Lung microvascular endothelial cell (primary cell): ENCODE data around the gene SP140L. TPM values are rescaled to one million over a fixed set of nuclear protein-coding genes. Genes with fewer than 3 reads are reported as not detected.
"Not testable (repeated sequence)": the region's sequence is repeated elsewhere in the genome, so short reads cannot be mapped to it uniquely, and the experiment has no call there.

ENCODE experiments used
- DNase-seq, 2 donors: peaks; one replicate each; pipeline versions ENCODE4 v3.0.0 to v3.0.0-alpha.2; 2010; ENCODE audit warnings: low read depth in 2 of 2
- total RNA-seq: library from RNA; depleted of rRNA; stranded (reverse); fragments of >200 nt; gene quantifications from 2 replicates; pipeline ENCODE4 v1.2.1, GENCODE V29; 2014

SP140L gene
- total RNA-seq = 5.0 and 6.3 TPM in 2 replicates

DNA sequence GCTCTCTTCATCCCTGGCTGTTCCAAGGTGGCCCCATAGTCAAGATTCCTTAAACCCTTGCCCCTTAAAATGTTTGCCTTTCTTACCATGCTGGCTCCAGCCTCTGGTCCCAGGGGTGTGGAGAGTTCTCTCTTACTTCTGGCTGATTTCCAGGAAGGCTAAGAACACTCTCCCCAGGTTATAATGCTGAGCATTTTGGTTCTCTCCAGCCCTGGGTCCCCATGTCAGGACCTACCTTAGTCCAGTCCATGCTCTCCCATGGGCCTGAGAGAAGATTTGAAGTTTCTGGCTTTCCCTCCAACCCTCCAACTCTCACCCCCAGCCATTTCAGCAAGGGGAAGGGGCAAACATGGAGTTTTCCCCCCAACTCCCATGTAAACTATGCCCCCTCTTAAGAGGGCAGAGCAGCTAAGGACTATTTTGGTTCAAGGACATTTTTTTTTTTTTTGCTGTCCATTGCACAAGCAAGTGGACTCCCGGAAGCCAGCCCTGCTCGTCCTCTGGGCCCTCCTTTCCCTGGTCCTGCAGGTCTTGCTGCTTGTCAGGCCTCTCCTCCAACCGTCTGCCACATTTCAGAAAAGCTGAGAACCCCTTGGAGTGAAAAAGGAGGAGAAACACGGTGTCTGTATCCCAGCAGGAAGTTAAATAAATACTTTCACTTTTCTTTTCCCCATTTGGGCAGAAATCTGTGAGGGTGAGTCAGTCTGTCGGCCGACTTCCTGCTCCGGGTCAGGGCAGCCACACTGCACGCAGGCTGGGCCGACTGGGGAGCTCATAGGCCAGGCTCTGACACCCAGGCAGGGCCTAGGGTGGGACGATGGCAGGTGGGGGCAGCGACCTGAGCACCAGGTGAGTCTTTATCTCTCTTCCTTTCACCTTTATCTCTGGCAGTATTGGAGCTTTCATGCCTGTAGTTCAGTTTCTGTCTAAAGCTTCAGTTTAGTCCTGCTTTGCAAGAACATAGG, at the start of gene SP140L:
Gene SP140L, plus strand, starts transcription at position 741 of the 965 bp plus-strand sequence. Its CDS starts 77 bp downstream, at position 818.
- peak; percentile 89 to 90 for DNase-seq

GRCh38 chr2:230282936-230283335, 44.1 kb upstream of the SP140L start:
- no peak for DNase-seq

DNA sequence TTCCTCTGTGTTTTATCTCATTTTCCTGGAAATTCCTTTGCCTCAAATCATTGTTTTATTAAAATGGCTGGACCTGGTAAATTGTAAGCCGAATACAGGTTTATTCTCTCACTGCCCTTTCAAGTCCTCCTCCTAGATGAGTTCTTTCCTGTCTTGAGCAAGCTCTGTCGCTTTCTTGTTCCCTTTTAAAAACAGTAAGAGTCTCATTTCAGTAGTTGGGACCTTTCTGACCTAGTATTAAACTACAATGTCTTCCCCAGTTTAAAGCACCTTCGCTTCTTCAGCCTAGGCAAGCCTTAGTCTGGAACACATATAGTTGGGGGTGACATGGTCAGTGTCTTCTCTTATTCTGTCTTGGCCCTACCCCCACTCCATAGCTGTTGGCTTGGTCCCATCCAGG, 40.9 kb upstream of the SP140L start:
- no peak for DNase-seq

DNA sequence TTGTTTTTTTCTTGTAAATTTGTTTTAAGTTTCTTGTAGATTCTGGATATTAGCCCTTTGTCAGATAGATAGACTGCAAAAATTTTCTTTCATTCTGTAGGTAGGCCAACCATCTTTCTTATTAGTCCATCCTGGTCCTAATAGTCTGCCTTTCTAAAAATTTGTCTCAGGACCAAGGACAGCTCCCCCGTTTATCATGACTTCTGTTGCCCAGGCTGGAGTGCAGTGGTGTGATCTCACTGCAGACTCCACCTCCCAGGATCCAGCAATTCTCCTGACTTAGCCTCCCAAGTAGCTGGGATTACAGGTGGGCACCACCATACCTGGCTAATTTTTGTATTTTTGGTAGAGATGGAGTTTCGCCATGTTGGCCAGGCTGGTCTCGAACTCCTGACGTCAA, 37.7 kb upstream of the SP140L start:
- DNase-seq = peak; percentile 46 to 49

- no peak for DNase-seq
Measured at GRCh38 chr2:230295192-230295591, 31.8 kb upstream of the SP140L start.

DNA sequence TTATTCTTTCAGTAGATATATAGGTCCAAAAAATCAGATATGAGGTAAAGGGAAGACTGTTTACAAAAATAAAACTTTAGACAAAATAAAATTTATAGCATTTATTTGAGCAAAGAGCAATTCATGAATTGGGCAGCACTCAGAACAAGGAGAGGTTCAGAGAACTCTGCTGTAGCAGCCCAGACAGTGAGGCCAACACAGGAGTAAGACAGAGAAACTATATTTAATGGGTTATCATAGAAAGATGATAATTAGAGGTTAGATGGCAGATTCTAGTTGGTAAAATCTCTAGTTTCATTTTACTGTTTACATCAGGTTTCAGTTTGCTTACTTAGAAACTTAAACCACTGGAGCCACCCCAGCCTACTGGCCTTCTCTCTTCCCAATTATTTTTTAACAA, 30.1 kb upstream of the SP140L start:
- no peak for DNase-seq

DNA sequence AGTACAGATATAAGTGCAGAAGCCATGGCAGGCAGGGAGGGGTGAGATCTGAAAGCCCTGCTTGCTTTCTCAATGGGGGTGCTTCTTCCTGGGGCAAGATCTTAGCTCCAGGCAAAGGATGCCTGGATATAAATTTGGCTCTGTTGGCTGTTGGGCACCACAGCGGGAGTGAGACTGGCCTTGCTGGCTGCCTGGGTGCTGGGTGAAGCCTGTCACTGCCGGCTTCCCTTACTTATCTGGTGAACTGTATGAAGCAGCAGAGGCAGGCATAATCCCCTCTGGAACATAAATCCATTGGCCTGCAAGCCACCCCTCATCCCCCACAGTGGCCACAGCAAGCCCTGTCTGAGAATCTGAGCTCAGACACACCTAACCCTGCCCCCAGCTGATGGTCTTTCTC, 27.4 kb upstream of the SP140L start:
- no peak for DNase-seq

DNA sequence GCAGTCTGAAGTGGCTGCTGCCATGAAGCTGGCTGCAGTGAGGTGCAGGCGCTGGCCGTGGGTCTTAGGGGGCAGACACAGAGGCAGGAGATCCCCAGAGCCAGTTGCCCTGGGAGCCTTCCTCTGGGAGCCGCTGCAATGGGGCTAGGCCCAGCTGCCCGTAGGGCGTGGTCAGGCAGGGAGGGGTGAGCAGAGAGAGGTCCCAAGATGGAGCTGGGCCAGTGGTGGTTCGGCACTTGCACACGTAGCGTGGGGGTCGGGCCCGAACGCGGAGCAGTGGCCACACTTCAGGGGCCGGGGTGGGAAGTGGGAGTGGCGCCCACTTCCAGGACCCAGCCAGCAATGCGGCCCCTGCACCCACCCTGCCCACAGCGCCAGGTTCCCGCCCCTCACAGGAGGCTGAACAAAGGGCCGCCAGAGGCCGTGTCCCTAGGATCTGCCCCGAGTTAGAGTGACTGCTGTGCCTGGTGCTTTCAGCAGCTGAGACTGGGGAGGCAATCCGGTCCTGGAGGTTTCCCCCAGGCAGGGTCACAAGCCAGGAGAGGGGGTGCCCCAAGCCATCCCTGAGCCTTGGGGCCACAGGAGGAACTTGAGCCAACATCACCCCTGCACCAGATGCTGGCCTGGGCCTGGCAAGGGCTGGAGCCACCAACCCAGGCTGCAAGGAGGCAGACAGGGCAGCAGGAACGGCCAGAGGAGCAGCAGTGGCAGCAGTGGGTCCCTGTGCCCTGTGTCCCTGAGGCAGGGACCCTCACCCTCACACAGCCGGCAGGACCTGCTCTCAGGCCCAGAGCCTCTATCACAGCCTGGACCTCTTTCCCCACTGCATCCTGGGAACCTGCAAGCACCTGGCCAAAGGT, 21.3 kb upstream of the SP140L start:
- DNase-seq = no peak

- DNase-seq = no peak
Measured at GRCh38 chr2:230306474-230306873, 20.5 kb upstream of the SP140L start.

DNA sequence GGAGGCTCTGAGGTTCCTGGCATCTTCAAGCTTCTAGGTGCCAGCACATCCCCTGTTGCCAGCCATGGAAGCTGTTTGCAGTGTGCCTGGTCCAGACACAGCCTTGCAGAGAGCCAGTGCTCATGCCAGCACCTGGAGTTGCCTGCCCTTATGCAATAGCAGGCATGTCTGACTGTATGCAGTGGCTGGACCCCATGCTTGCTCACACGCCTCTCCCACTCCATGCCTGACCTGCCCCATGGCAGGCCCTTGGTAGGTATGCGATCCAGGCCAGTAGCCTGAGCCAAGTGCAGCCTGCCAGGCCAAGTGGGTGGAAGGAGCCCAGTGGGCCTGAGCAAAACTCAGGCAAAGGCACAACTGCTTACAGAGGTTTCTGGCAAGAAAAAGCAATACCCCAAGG, 19.5 kb upstream of the SP140L start:
- DNase-seq = no peak

- no peak for DNase-seq
Measured at GRCh38 chr2:230308402-230309000, 18.5 kb upstream of the SP140L start.

GRCh38 chr2:230310792-230311191, 16.2 kb upstream of the SP140L start:
- not testable (repeated sequence) for DNase-seq

- not testable (repeated sequence) for DNase-seq
Measured at GRCh38 chr2:230311634-230312033, 15.4 kb upstream of the SP140L start.

DNA sequence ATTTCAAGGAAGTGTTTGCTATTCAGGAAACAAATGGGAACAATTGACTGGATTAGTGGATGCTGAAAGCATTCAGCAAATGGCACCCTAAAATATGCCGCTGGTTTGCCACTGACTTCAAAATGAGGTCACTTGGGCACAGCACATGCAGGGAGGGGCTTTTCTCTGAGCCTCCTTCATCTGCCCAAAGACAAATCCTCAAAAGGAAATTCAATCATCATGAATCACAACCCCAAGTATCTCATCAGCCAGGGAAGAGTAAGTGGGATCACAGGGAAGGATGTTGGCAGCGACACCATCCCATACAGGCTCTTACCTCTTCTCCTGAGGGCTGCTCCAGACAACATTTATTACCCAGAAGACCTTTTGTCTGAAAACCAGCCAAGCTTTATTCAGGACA, 14.4 kb upstream of the SP140L start:
- DNase-seq = peak in 1 of 2 donors; percentile 24

DNA sequence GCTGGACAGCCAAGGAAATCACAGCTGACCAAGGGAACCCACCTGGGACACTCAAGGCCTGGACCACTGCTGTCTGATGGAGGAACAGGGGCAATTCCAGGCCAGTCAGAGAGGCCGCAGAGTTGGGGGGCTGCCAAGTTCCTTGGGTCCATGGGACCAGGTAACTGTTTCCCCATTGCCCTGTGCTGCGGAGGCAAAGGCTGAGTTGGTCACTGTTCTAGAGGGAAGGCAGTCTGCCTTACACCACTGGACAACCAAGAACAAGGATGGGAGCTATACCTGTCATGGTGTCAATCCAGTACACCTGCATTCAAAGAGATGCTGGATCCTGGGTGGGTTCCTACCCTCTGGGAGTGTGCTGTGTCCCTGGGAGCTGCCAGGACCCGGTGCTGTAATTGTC, 9.6 kb upstream of the SP140L start:
- DNase-seq = no peak

DNA sequence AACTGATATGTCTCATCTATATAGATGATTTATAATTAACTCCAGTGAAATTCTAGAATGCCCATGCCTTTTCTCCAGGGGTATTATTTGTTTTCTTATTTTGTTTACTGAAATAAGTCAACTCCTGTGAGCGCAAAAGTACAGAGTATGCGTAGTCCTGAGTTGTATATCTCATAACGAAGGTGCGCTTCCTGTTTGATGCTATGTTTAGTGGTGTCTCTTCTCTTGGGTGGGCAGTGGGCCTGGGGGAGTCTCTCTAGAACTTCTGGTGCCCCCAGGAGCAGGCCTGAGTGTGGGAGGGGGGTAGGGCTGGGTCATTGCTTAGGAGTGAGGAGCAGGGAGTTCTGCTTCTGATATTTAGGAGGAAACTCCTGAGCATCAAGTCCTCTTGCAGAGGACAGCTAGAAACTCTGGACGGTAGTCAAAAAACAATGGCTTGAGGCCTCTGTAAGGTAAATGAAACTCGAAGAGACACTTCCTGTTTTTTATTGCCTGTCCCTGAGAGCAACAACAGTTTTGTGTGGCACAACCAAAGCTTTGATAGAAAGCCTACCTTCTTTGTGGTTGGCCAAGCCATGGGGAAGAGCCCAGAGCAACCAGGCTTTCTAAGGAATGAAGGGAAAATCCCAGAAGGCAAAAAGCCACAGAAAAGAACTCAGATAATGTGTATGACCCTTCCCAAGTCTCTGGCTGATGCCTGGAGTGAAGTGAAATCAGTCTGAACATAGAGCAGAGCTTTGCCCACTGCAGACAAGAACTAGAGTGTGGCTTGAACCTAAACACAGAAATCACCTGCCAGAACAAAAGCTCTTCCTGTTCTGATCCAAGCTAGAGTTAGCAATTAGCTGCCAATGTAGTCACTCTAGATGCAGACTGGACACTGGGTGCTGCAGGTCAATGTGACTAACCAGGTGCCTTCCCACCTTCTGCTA, 8.5 kb upstream of the SP140L start:
- DNase-seq = no peak

GRCh38 chr2:230319211-230319862, 7.7 kb upstream of the SP140L start:
- peak; percentile 3 to 11 for DNase-seq

- DNase-seq = no peak
Measured at GRCh38 chr2:230321031-230321430, 6.0 kb upstream of the SP140L start.

GRCh38 chr2:230322561-230323384, 4.2 kb upstream of the SP140L start:
- DNase-seq = no peak
